HCT116 (cell line): ENCODE data around the gene GIMAP6. TPM values are rescaled to one million over a fixed set of nuclear protein-coding genes. Genes with fewer than 3 reads are reported as not detected.

Source experiments
- ATAC-seq: fragments of 200-7000 bp; cut with Tn5 transposase; 2 replicates; pipeline ENCODE4 v1.9.1; 2020; ENCODE audit warnings: mild to moderate bottlenecking, moderate library complexity
- BruUV-seq: library from RNA; stranded (reverse); fragments of 400-500 nt; replicated peaks from 2 replicates; lab custom pipeline; 2021; lab: Mats Ljungman, UMichigan
- CTCF ChIA-PET: fragments of 300-600 bp; sonication (Branson Sonifier 250); formaldehyde crosslinking; loops from one replicate; lab custom pipeline; 2021; ENCODE audit warnings: antibody characterized with exemption; lab: Charles Lee
- POLR2A ChIA-PET: fragments of 300-600, 350-600 bp; sonication (Branson Sonifier 250); formaldehyde crosslinking; loops from one replicate; lab custom pipeline; 2021; ENCODE audit warnings: antibody characterized with exemption; lab: Charles Lee
- RAD21 ChIA-PET, 2 experiments: fragments of 300-600 bp; sonication (Branson Sonifier 250); formaldehyde crosslinking; loops; one replicate each; lab custom pipeline; 2023; ENCODE audit warnings: low total read pairs in 2 of 2; ENCODE audit not compliant: uncharacterized antibody in 2 of 2, unreplicated experiment in 2 of 2, low non-redundant PET in 1 of 2; lab: Charles Lee
- DNase-seq: peaks from one replicate; pipeline ENCODE4 v3.0.0-alpha.2; 2010; ENCODE audit warnings: low read depth, low spot score
- H2AFZ ChIP-seq: fragments of 200-600 bp; shearing (Covaris generic), sonication (generic); 2 replicates; pipeline ENCODE4 v1.6.1; 2017; ENCODE audit warnings: low read depth, mixed run types, mixed read lengths, antibody characterized with exemption, low read length; ENCODE audit not compliant: poor library complexity, severe bottlenecking
- H3K27ac ChIP-seq: 2 replicates; pipeline ENCODE4 v1.5.1; 2012; ENCODE audit warnings: low read depth, low read length
- H3K27me3 ChIP-seq: fragments of 200-600 bp; sonication (generic); 2 replicates; pipeline ENCODE4 v1.6.1; 2016; ENCODE audit warnings: mixed run types, low read length, mixed read lengths; ENCODE audit not compliant: insufficient read depth
- H3K36me3 ChIP-seq, 2 experiments: fragments of 200-500 bp in 1 of 2; fragments of 200-600 bp in 1 of 2; sonication (Bioruptor generic) in 1 of 2; sonication (generic) in 1 of 2; 2 replicates each; pipeline versions ENCODE4 v1.5.1 to v1.6.1; 2014 to 2016; ENCODE audit warnings: low read length in 2 of 2, inconsistent platforms in 1 of 2, mixed read lengths in 1 of 2, mixed run types in 1 of 2; ENCODE audit not compliant: insufficient read depth in 2 of 2, control insufficient read depth in 1 of 2
- H3K4me1 ChIP-seq, 2 experiments: fragments of 200-600 bp in 1 of 2; sonication (generic) in 1 of 2; 2 replicates each; pipeline versions ENCODE4 v1.5.1 to v1.6.1; 2012 to 2017; ENCODE audit warnings: low read length in 2 of 2, inconsistent platforms in 1 of 2, mild to moderate bottlenecking in 1 of 2, mixed read lengths in 1 of 2, mixed run types in 1 of 2, moderate library complexity in 1 of 2; ENCODE audit not compliant: insufficient read depth in 2 of 2, control insufficient read depth in 1 of 2
- H3K4me2 ChIP-seq: fragments of 200-600 bp; sonication (generic); 2 replicates; pipeline ENCODE4 v1.6.1; 2017; ENCODE audit warnings: mixed run types, low read length, mixed read lengths
- H3K4me3 ChIP-seq, 2 experiments: fragments of 200-600 bp in 1 of 2; sonication (generic) in 1 of 2; replicated peaks in 1 of 2; 2 replicates each; pipeline ENCODE4 v1.5.1; 2011 to 2016; ENCODE audit warnings: low read length in 2 of 2, control low read depth in 1 of 2, low read depth in 1 of 2, mild to moderate bottlenecking in 1 of 2, mixed read lengths in 1 of 2, mixed run types in 1 of 2
- H3K79me2 ChIP-seq: fragments of 200-600 bp; sonication (generic); 2 replicates; pipeline ENCODE4 v1.6.1; 2017; ENCODE audit warnings: mild to moderate bottlenecking, mixed run types, low read length, moderate library complexity, mixed read lengths; ENCODE audit not compliant: insufficient read depth
- H3K9ac ChIP-seq: fragments of 200-600 bp; sonication (generic); 2 replicates; pipeline ENCODE4 v1.6.1; 2016; ENCODE audit warnings: low read length, mixed read lengths
- H3K9me2 ChIP-seq: fragments of 200-600 bp; sonication (generic), shearing (Covaris generic); 2 replicates; pipeline ENCODE4 v1.6.1; 2017; ENCODE audit warnings: mixed run types, mild to moderate bottlenecking, moderate library complexity; ENCODE audit not compliant: insufficient read depth
- H3K9me3 ChIP-seq, 2 experiments: fragments of 200-500 bp in 1 of 2; fragments of 200-600 bp in 1 of 2; sonication (Bioruptor generic) in 1 of 2; sonication (generic) in 1 of 2; 2 replicates each; pipeline ENCODE4 v1.6.1; 2014 to 2017; ENCODE audit warnings: low read length in 2 of 2, mixed read lengths in 2 of 2, inconsistent platforms in 1 of 2, low read depth in 1 of 2, mild to moderate bottlenecking in 1 of 2, mixed run types in 1 of 2, moderate library complexity in 1 of 2; ENCODE audit not compliant: control insufficient read depth in 1 of 2, insufficient read depth in 1 of 2
- H4K20me1 ChIP-seq: fragments of 200-600 bp; sonication (generic), shearing (Covaris generic); 2 replicates; pipeline ENCODE4 v1.6.1; 2017; ENCODE audit warnings: mixed run types, mild to moderate bottlenecking, moderate library complexity; ENCODE audit not compliant: insufficient read depth
- ATF3 ChIP-seq: IDR thresholded peaks from 2 replicates; pipeline ENCODE4 v1.6.1; 2012
- CBX3 ChIP-seq: IDR thresholded peaks from 2 replicates; pipeline ENCODE4 v1.6.1; 2012; ENCODE audit warnings: low read depth
- EGR1 ChIP-seq: IDR thresholded peaks from 2 replicates; pipeline ENCODE4 v1.6.1; 2012; ENCODE audit warnings: low read depth
- ELF1 ChIP-seq: IDR thresholded peaks from 2 replicates; pipeline ENCODE4 v1.6.1; 2012; ENCODE audit warnings: low read depth, borderline replicate concordance
- EZH2 ChIP-seq: fragments of 200-600 bp; sonication (generic); IDR thresholded peaks from 2 replicates; pipeline ENCODE4 v1.6.1; 2017; ENCODE audit warnings: antibody characterized with exemption, mixed run types
- EZH2phosphoT487 ChIP-seq: fragments of 200-600 bp; IDR thresholded peaks from 2 replicates; pipeline ENCODE4 v1.6.1; 2018; ENCODE audit warnings: antibody characterized with exemption, borderline replicate concordance
- JUND ChIP-seq: IDR thresholded peaks from 2 replicates; pipeline ENCODE4 v1.6.1; 2012
- MAX ChIP-seq: IDR thresholded peaks from 2 replicates; pipeline ENCODE4 v1.6.1; 2012
- POLR2A ChIP-seq: IDR thresholded peaks from 2 replicates; pipeline ENCODE4 v1.7.0; 2011; ENCODE audit warnings: borderline replicate concordance; ENCODE audit not compliant: insufficient read depth, insufficient read length; ENCODE audit errors: extremely low read depth
- POLR2AphosphoS5 ChIP-seq: IDR thresholded peaks from 2 replicates; pipeline ENCODE4 v1.6.1; 2011; ENCODE audit warnings: mild to moderate bottlenecking, low read depth, low read length, moderate library complexity
- RAD21 ChIP-seq: IDR thresholded peaks from 2 replicates; pipeline ENCODE4 v1.6.1; 2012; ENCODE audit warnings: low read depth, mild to moderate bottlenecking
- SIN3A ChIP-seq: IDR thresholded peaks from 2 replicates; pipeline ENCODE4 v1.6.1; 2012; ENCODE audit warnings: low read depth
- SP1 ChIP-seq: IDR thresholded peaks from 2 replicates; pipeline ENCODE4 v1.6.1; 2012; ENCODE audit warnings: low read depth
- SRF ChIP-seq: IDR thresholded peaks from 2 replicates; pipeline ENCODE4 v1.6.1; 2012; ENCODE audit warnings: low read depth
- YY1 ChIP-seq: IDR thresholded peaks from 2 replicates; pipeline ENCODE4 v1.6.1; 2011; ENCODE audit warnings: low read length, low read depth, moderate library complexity, mild to moderate bottlenecking; ENCODE audit not compliant: insufficient replicate concordance; ENCODE audit errors: extremely low read depth
- ZBTB33 ChIP-seq: IDR thresholded peaks from 2 replicates; pipeline ENCODE4 v1.6.1; 2011; ENCODE audit warnings: mild to moderate bottlenecking, low read length, moderate library complexity; ENCODE audit not compliant: insufficient replicate concordance; ENCODE audit errors: extremely low read depth
- ZNF274 ChIP-seq: fragments of 200-500 bp; sonication (Bioruptor generic); IDR thresholded peaks from 2 replicates; pipeline ENCODE4 v1.6.1; 2014; ENCODE audit warnings: mild to moderate bottlenecking, low read depth, low read length, inconsistent platforms
- intact Hi-C: fragments of 100-400 bp; cut with micrococcal nuclease; formaldehyde crosslinking; loops from 2 replicates; pipeline ENCODE4 v1.10.0; 2022
- total RNA-seq: library from RNA; stranded (reverse); gene quantifications from one replicate; pipeline ENCODE4 v1.2.1, GENCODE V29; 2021; ENCODE audit not compliant: unreplicated experiment

The GIMAP6 gene
- total RNA-seq, 1 experiment from 2014 or later, result 0.12 TPM

- no peak for DNase-seq
- POLR2A ChIA-PET, result no interaction called here
- RAD21 ChIA-PET, result no interaction called here
- Histone ChIP-seq H3K27me3 (peaks cover 7% of the 10 kb centered on the region; the same call in 1 of the 2 replicates), H3K9me2 (no peaks in the 10 kb centered on the region), H3K9me3 (no peaks in the 10 kb centered on the region), H3K9ac (no peak overlapping the region), H3K4me2 (no peak overlapping the region), H3K27ac (no peak overlapping the region), H3K79me2 (no peaks in the 10 kb centered on the region), H3K4me1 (no peaks in the 10 kb centered on the region), H3K36me3 (no peaks in the 10 kb centered on the region), H3K4me3 (no peak overlapping the region), H2AFZ (no peak overlapping the region), H4K20me1 (no peaks in the 10 kb centered on the region)
- no peak for TF ChIP-seq SRF
- TF ChIP-seq ZNF274, result no peak
- BruUV-seq, result no TSS peak
- no peak for ATAC-seq
- CTCF ChIA-PET, result no interaction called here
- intact Hi-C loops, result no loop called here
These were observed 28.9 kb upstream of the GIMAP6 start for GRCh38 chr7:150660939-150661613.

- ATAC-seq (no peak), DNase-seq (no peak)
- no TSS peak for BruUV-seq
- Histone ChIP-seq H3K36me3 (no peaks in the 10 kb centered on the region), H3K27me3 (peaks cover 4% of the 10 kb centered on the region; the same call in 1 of the 2 replicates), H3K9ac (no peak overlapping the region), H3K4me3 (no peak overlapping the region), H3K27ac (no peak overlapping the region), H4K20me1 (no peaks in the 10 kb centered on the region), H3K9me3 (no peaks in the 10 kb centered on the region), H3K79me2 (no peaks in the 10 kb centered on the region), H3K4me1 (no peaks in the 10 kb centered on the region), H2AFZ (no peak overlapping the region), H3K4me2 (no peak overlapping the region), H3K9me2 (no peaks in the 10 kb centered on the region)
- ChIA-PET CTCF (no interaction called here), RAD21 (no interaction called here), POLR2A (no interaction called here)
- intact Hi-C loops, result no loop called here
- no peak for TF ChIP-seq RAD21
- TF ChIP-seq SP1, result no peak
- TF ChIP-seq ZNF274, result no peak
- TF ChIP-seq JUND, result no peak
- TF ChIP-seq CBX3, result no peak
- TF ChIP-seq POLR2A, result no peak
- no peak for TF ChIP-seq ELF1
- no peak for TF ChIP-seq EZH2phosphoT487
- no peak for TF ChIP-seq ATF3
- TF ChIP-seq ZBTB33, result no peak
- TF ChIP-seq MAX, result no peak
- TF ChIP-seq EZH2, result no peak
- no peak for TF ChIP-seq POLR2AphosphoS5
- no peak for TF ChIP-seq EGR1
- no peak for TF ChIP-seq SIN3A
- no peak for TF ChIP-seq YY1
These were observed 25.3 kb upstream of the GIMAP6 start for GRCh38 chr7:150657526-150657925.
